Posterior vena cava (tissue), 2 donors: Measurements from ENCODE around the gene CASK. TPM values are rescaled to one million over a fixed set of nuclear protein-coding genes. Genes with fewer than 3 reads are reported as not detected.

Experiments
- DNase-seq: peaks from one replicate; pipeline ENCODE4 v3.0.0-alpha.2; 2020; ENCODE audit warnings: low spot score
- intact Hi-C, 2 donors: fragments of 100-400 bp; cut with DNase I; formaldehyde crosslinking; loops; one replicate each; pipeline versions ENCODE4 v1.14.1 to v1.14.2; 2022 to 2023
- total RNA-seq, 2 donors: library from RNA; stranded (reverse); fragmentation: NEBNext Ultra II Directional; extraction: Animal tissue kit (Norgen Biotek cat#: 25700); gene quantifications; one replicate each; pipeline ENCODE4 v1.2.1, GENCODE V29; 2021
- donor health status: DM: yes; HTN: yes; CAD: no.
- donor health status: DM: yes; HTN: yes; CAD: no.

Gene CASK
- total RNA-seq, 2 donors from 2014 or later = 33.8 to 35.8 TPM

DNA sequence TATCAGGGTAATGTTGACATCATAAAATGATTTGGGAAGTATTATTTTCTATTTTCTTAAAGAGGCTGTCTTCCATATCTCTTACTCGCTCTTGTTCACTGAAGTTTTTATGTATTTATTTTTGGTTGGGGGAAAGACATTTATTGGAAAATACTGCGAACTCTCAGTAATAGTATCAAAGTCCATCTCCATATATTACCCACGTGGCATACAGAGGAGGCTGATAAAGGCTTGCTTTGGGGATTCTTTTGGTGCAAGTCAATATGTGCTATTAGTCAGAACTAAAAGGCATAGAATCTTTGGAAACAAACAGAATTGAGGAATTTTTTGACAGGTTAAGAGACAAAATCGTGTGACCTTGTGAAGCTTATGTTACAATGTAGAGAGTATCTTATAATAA is 374.9 kb downstream of the CASK start:
- intact Hi-C loops = loop anchor here in 1 of 2 donors (5.0 kb wide), 1 partner anchor 911 kb away; no protein-coding TSS in a partner anchor
- DNase-seq = no peak

DNA sequence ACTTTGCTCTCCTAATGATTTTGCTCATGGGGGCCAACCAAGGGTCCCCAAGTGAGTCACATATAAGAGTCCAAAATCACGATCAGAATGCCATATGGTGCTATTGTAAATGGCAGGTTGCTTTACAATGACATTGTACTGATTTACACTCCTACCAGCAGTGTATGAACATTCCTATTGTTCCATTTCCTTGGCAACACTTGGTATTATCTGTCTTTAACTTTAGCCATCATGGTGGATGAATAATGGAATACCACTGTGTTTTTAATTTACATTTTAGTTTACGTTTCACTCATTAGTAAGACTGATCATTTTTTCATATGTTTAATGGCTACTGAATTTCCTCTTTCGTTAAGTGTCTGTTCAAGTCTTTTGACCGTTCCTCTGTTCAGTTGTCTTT is 379.7 kb downstream of the CASK start:
- DNase-seq = no peak
- intact Hi-C loops = no loop called here

DNA sequence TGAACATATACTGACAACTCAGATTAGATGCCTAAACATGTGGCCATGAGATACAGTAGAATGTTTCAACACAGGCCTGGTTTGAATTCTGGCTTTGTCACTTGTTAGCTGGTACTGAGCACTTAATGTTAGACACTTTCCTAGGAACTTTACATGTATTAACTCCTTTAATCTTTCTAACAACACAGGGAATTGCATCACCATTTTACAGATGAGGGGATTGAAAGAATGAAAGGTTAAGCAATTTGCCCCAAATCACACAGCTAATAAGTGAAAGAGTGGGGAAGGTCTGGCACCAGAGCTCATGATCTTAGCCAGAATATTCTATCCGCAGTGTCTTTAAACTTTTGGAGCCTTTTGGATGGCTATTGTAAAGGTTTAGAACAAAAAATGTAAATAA is 380.3 kb downstream of the CASK start:
- intact Hi-C loops = no loop called here
- no peak for DNase-seq

DNA sequence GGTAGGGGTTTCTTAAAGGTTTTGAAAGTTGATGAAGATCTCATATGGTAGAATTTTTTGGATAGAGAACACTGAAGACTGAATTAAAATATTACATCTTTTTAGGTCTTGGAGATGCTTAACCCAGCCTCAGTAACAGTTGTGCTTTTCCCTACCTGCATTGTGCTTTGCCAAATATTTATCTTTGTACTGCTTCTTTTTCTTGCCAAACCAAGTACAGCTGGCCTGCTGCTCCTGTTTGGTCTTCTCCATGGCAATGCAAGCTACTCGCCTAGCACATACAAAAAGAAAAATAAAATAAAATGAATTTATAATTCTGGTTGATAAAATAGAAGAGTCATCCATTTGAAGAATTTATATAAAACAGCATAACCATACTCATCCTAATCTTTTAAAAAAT is 380.8 kb downstream of the CASK start:
- intact Hi-C loops = no loop called here
- no peak for DNase-seq

DNA sequence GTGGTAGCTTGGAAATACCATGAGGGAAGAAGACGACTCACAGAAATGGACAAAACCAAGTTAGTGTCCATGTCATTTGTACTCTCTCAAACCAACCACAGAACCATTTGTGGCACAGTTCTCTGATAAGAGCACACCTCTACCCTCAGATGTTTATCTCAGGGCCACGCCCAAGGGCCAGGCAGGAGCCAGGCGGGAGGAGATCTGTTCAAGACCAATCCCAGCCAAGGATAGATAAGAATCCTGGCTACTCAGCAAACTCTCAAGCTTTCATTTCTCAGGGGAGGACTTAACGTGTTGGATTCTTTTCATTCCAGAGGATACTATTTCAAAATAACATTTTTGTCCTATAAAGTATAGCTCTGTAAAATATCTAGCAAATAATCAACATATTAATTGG is 381.2 kb downstream of the CASK start:
- intact Hi-C loops = no loop called here

DNA sequence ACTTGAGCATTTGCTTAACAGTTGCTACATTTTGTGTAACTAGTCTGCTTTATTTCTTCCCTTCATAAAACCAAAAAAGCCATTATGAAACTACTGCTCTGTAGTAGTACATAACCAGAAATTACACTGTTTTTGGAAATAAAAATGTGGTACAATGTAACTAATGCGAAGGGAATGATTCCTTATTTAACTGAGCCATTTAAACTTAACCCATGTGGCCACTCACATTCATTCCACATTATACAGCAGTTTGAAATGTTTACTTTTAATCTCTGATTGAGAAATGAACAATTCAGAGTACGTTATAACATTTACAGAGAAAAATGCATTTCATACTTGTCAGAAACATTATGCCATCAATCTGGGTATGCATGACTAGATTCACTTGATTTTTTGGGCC is 382.0 kb downstream of the CASK start:
- no peak for DNase-seq
- intact Hi-C loops = no loop called here

More for the DNA sequence above, 381.2 kb downstream of the CASK start:
- DNase-seq = no peak

DNA sequence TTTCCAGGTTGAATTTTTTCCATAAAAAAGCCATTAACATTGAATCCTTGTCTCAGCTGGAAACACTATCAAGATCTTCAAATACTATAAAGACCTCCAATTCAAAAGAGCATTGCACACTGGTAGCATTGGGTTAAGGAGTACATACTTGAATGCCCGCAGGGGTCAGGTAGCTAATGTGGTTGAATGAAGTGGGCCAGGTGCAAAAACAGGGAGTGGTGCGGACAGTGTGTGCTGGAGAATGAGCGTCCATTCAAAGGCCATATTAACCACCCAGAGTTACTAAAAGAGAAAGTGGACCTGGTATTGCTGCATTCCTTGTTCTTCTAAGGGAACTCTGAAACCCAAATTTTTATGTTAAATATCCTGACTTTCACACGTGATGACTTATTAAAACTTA is 384.6 kb downstream of the CASK start:
- DNase-seq = no peak
- intact Hi-C loops = no loop called here

DNA sequence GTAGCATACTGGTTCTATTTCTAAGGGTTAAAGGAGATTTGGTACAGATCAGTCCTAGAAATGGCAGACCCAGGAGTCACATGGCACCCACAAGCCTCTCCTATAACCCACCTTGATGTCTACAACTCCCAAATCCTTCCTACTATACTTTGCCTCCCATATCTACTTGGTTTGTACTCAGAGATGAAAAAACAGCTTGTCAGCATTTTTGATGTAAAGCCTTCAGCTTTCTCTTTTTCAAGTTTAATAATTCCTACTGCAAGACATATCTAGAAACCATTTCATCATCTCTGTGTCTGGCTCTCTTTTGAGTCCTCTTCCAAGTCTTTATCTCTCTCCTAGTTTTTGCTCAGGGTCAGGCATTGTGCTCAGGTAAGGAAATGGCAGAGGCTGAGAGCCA is 393.3 kb downstream of the CASK start:
- intact Hi-C loops = no loop called here
- no peak for DNase-seq

DNA sequence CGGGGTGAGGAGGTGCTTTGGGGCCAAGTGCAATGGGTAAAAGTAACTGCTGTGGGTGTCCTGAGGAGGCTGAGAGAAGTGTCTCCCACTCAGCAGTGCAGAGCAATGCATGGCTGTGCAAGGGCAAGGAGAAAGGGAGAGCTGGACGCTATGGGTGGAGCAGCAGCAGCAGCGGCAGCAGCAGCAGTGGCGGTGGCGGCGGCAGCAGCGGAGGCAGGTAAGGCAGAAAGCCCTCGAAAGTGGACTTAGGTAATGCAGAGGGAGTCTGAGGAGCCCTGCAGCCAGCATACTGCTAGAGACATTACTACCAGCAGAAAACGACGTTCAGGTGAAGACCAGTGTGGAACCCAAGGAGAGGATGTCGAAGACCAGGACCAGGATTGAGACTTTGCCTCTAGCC is 394.1 kb downstream of the CASK start:
- DNase-seq = no peak
- intact Hi-C loops = no loop called here

DNA sequence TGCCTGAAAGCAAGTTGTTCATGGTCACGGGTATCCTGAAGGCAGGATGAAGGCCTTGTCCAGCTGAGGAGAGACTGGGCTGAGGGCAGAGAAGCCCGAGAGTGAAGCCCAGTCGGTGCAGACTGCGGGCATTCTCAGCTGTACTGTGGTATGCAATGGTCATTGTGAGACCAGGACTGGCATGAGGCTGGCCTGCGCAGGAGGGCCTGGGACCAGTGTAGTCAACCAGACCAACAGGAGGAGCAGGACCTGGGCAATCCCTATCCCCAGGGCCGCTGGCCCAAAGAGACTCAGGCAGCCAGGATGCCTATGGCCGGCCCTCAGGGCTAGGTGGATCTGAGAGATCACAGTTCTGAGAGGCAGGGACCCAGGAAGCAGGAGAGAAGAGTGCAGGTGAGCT is 394.6 kb downstream of the CASK start:
- DNase-seq = no peak
- intact Hi-C loops = no loop called here

DNA sequence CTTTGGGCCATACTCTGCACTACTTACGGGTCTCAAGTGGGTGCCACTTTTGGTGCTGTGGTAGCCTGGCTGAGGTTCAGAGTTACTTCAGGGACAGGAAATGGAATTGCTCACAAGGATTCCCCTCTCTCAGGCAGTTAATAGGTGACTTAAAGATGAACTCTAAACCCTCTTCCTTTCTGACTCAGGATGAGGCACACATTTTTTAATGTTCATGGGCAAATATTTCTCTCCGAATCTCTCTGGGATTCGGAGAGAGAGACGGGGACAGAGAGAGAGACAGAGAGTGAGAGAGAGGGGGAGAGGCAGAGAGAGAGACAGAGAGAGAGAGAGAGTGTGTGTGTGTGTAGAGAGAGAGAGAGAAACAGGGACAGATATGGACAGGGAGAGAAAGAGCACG is 396.4 kb downstream of the CASK start:
- intact Hi-C loops = no loop called here
- no peak for DNase-seq

DNA sequence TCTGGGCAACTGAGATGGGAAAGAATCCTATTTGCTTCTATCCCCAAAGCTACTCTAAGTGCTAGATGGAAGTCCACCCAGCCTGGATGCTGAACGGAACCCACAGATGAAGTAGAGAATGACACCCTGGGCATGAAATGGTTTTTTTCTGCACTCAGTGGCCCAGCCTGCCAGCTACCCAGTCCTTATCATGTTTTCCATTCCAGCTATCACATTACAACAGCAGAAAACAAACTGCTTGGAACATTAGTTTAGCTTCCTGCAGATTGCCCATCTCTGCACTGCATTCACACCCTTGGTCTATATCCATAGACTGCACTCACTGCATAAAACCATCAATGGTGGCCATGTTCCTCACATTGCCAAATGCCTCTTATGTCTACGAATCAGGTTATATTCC is 397.1 kb downstream of the CASK start:
- DNase-seq = no peak
- intact Hi-C loops = no loop called here

DNA sequence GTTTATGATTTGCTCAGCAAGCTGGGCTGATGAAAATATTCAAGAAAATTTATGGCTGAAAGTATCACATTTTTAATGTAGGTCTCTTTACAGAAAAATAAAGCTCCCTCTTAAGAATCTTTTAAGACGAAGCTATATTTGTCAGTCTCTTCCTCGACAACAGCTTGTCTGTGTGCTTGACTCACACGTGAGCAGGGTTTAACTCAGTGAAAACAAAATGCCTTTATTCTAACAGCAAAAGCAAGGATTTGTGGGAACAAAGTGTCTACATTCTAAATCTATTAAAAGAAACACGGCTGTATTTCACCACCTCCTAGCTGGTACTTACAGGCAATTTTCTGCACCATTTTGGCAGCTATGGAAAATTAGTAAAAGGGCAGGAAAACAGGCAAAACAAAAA is 400.7 kb downstream of the CASK start:
- intact Hi-C loops = no loop called here

DNA sequence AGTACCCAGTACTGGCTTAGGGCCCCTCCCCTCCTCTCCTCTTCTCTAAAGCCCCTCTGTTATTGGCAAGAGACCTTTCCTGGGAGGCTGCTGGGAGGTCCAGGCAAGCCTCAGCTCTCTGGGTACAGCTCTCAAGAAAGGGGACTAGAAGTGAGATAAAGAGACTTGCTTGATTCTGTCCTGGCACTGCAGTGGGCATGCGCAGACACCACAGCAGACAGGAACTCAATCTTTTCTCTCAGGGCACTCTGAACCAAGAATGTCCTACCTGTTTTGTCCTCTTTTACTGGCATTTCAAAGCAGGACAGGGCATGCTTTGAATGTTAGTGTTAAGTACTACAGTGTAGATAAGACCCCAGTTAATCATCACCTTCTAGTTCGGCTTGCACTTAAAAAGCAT is 401.3 kb downstream of the CASK start:
- no peak for DNase-seq
- intact Hi-C loops = no loop called here

More for the DNA sequence above, 400.7 kb downstream of the CASK start:
- no peak for DNase-seq

DNA sequence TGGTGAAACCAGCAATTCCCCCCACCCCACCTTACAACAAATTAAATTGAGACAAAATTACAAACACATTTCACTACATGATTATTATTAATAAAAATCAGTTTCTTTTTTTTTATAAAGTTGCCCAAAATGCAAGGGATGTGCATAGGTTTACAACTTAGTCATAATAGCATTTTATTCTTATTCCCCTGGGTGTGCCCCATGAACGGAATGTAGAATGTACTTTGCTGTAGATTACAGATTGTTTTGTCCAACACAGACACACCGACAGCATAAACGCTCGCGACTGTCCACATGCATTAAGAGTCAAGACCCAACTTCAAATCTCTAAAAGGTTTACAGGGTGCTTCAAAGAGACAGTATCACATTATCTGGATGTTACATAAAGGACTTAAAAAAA is 403.9 kb downstream of the CASK start:
- no peak for DNase-seq
- intact Hi-C loops = no loop called here

DNA sequence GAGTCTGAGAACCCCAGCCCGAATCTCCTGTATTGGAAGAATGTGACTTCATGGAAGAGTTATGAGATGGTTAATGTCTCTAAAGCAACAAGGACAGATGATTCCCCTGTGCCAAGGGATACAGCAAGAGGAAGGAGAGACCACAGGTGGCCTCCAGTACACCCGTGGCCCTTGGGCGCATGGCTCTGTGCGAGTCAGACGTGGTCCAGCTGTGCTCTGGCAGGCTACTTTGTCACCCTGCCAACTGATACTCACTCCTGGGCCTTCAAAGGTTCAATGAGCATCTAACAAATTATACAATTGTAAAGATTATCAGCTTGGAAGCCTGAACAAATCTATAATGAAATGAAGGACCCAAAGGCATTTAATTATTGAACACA is 404.5 kb downstream of the CASK start:
- intact Hi-C loops = no loop called here
- no peak for DNase-seq

DNA sequence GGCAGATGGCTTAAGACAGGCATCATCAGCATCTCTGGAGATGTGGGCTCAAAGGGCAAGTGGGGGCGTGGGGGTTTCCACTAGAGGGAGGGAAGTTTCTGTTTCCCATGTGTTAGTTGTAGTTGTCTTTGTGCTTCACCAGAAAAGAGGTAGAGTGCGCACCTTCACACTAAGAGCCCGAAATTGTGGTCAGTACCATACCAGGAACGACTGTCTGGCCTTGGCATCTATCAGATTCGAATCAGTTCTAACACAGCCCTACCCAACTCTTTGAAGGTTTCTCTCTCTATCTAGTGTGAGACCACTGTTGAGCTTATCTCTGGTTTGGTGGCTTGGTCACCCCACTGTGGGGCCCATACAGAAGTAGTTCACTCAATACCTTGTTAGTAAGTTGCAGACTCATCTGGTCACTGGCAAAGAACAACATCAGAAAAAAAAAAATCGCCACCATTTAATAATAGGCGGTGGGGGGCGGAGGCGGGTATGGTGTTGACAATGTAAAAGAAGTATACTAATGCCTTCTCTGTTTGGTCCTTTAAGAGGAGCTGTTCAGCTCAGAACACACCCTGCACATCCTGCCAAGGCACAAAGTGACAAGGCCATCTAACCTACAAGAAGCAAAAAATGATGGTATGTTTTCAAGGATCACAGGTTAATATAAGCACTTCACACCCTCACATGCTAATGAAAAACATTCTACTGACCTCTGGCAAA is 405.1 kb downstream of the CASK start:
- DNase-seq = no peak
- intact Hi-C loops = no loop called here

DNA sequence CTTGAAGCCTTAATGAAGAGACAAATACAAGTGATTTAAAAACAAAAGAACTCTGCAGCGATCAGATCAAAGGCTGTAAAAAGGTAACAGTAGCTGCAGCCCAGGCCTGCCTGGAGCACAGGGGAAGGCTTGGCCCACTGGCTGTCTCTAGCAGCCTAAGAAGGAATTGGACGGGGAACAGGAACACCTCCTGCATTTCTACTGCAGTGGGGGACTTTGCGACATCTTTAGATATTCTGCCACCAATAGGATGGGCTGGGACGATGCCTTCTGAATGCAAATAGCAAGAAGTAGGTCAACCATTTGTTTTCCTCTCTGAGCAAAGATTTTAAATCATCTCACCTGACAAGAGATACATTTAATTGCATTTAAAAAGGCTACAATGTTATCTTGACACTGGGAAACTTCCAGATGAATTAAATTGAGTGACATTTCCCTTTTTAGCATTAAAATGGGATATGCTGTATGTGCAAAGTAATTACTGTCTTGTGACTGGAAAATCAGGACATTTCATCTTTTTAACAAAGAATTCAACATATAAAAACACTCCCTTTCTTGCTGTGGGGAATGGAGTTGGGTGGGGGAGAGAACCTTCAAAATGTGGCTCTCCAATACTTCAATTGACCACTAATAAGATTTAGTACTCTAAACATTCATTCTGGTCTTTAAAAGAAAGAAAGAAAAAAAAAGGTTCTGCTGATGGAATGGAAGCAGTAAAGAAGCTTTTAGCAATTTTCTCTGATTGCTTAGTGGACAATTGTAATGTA is 406.2 kb downstream of the CASK start:
- intact Hi-C loops = no loop called here
- DNase-seq = no peak

DNA sequence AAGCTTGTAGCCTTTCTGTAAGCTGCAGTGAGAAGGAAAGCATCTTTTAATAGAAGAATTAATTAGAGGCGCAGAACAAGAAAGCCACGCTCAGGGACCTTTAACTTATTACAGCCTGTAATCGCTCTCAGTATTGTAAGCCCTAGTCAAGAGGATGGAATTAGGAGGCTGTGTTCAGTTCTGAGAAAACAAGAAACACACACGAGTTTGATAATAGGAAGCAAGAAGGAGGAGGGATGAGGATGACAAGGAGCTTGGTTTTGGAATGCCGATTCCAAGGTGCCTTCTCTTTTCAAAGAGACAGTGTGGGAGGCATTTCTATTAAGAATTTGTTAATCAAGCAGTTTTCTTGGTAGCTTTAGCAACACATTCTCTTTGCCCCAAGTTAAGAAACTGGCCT is 406.9 kb downstream of the CASK start:
- intact Hi-C loops = no loop called here
- DNase-seq = no peak

DNA sequence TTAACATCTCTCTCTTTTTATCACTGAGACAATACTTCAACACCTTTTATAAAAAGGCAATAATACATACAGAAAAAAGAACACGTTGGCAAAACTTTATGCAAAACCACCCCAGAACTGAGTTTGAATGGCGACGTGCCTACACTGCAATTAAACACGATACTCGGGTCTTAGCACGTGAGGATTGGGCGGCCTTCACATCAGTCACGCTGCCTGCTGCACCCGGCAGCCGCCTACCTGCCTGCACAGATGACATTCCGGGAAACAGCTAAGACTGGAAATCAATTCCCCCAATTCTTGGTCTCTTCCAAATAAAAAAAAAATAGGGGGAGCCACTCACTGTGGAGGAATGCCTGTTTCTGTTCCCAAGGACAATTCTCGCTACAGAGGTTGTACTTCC is 408.0 kb downstream of the CASK start:
- intact Hi-C loops = no loop called here

DNA sequence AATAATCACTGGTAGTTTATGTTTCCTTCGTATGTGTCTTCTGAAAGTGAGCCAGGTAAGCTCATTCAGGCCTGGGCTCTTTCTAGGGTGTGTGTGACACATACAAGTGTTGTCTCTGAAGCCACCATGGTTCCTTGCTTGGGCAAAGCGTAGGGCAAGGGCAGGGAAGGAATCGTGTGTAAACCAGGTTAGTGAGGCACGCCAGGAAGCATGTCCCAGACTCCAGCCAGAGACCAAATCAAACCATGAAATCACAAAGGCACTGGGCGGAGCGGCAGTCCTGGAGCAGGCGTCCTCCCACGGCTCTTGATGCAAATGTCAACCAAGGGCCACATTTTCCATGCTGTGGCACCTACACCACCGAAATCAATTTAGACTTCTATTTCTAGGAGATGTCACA is 409.2 kb downstream of the CASK start:
- intact Hi-C loops = no loop called here
- DNase-seq = no peak

More for the DNA sequence above, 408.0 kb downstream of the CASK start:
- no peak for DNase-seq
